HG02981 (cell line): ENCODE data around the gene GOLT1A.

ENCODE experiments used
- ATAC-seq: cut with Tn5 transposase; IDR thresholded peaks from one replicate; pipeline ENCODE4 v1.9.1; 2021; ENCODE audit warnings: mild to moderate bottlenecking, moderate library complexity; ENCODE audit not compliant: unreplicated experiment

The GOLT1A gene

DNA sequence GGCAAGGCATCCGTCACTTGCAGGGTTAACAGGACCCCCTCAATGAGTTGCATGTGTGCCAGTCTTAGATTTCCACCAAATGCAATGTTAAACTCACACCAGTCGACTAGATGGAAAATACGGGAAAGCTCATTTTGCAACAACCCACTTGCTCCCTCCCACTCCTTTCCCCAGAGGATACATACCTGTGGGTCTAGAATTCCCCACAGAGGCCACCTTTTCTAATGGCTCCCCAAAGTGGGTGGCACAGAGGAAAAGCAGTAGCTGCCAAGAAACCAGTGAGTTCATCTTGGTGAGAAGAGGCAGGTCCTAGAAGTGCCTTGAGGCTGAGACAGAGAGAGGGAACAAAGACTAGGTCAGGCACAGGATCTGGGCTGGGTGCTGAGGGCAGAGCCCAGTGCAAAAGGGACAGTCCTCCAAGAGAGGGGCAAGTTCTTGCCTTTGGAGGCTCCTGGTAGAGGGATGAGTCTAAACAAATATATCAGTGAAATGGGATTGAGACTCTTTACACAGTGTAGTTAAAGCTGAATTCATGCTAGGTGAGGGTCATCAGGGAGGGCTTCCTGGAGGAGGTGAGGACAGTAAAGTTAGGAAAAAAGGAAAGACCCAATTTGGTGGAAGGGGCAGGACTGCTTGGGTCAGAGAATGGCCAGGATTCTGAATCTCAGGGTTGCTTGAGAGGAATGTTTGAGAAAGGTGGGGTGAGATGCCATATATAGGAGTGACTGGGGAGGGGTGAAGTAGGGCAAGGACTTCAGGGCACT is 21.0 kb downstream of the GOLT1A start:
- no peak for ATAC-seq

DNA sequence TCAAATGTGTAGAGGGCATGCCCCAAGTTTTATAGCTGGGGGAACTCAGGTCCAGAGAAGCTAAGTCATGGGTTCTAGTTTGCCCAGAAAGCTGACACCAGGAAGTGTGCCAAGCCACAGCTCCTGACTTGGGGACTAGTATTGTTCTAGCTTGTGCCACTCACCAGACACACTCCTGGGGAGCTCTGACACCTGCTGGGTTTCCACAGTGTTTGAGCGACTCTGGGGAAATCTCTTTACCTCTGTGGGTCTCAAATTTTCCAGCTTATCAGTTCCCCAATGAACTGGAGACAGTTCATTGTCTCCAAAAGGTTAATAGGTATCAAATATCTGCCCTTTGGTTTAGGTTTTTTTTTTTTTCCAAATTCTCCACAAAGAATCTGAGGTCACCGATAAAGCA is 21.7 kb downstream of the GOLT1A start:
- ATAC-seq: no peak

DNA sequence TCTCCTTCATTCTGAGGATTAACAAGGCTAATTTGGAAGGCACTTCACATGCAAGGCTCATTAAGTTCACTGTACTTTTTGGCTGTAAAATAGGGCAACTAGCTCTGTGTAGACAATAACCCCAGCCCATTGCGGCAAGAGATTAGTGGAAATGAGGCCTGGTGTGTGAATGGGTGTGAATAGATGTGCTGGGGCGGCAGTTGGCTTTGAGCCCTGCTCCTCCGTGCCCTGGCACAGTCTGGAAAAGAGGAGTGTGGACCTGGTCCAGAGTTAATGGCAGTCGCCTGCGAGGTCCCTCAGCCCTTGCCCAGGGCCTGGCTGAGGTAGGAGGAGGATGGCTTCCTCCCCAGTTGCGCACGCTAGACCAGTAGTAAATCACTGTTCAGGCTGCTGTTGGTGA is 22.3 kb downstream of the GOLT1A start:
- ATAC-seq: no peak

DNA sequence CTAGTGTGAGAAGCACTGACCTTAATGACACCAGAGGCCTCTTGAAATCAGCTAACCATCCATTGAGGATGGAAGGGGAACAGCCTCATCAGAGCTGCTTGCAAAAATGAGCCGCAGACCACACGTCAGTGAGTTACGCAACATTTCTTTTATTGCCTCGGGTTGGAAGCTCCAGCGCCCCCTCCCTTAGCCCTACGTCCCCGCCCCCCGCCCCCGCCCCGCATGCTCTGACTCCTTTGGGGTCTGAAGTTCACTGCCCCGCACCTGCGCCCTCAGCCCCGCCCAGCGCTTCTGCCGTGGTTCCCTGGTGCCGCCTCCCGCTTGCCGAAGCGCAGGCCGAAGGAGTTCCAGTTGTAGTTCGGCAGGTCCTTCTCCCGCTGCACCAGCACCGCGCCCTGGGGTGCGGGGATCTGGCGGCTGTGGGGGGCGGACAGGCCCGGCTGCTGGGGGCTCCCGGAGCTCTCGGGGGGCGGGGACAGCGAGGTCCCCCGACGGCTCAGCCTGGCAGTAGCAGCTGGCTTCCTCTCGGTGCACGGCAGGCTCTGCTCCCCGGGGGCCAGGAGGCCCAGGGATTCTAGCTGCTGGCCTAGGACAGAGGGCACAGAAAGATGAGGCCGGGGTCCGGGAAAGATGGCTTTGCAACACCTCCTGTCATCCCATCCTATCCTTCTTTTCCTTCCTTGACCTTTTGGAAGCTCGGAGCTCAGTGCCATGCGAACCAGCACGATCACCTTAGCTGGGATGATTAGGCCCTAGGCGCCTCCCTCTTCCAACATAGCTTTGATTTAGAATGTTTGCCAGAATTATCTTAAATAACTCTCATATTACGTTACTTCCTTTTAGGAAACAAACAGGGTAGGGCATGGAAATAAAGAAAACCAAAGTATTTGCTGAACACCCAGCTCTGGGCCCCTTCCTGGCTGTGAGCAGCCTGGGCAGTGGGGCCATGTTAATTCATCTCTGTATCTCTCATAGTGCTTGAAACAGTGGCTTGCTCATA is 23.3 kb downstream of the GOLT1A start:
- ATAC-seq: no peak

DNA sequence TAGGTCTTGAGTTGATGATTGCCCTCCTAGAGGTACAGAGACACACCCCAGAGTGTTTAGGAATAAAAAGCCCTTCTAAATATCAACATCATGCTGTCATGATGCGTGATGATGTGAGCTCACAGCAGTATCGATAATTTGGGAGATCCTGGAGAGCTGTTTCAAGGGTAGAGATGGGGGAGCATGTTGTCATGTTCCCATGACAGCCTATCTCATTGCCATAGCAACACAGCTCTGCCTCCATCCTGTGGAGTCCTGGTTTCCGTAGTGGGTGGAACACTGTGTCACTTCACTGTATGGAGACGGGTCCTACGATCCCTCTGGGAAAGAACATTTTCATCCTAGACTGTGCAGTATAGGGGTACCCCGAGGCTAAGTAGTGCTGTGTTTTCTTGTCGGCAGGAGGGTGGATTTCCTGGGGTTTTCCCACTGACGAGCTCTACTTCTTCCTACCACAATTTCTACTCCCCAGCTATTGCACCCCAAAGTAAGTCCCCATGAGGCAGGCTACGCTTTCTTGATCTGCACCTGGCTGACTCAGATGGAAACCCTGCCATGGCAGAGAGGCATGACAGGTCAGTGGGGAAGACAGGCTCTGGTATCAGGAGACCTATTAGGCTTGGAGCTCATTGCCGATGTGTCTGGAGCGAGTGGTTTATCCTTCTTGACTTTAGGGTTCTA is 24.7 kb downstream of the GOLT1A start:
- no peak for ATAC-seq

DNA sequence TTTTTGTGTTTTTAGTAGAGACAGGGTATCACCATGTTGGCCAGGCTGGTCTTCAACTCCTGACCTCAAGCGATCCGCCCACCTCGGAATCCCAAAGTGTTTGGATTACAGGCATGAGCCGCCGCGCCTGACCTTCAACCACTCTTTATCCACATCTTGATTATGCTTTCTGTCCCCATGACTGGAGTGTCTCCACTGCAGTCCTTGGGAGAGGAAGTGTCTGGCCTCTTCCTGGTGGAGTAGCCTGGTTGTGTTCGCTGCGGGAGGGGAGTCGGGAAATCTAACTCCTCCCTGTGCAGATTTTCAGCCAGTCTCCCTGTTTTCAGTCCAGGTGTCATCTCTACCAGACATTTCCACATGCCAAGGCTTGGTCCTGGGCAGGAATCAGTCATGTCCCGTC is 27.2 kb downstream of the GOLT1A start:
- ATAC-seq: no peak

DNA sequence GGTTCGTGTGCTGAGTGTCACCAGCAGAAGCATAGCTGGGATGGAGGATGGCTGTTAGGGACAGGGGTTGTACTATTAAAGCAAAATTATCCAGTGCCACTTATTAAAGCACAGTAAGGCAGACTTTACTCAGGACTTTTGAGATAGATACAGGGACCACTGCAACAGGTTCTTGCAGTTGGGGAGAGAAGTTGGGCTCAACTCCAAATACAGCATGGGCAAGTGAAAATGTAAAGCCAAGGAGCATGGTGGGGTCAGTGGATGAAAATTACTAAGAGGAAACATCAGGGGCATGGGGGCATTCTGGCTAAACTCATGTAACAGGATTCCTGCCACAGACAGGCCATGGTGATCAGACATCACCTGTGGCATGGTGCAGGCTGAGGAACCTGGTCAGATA is 32.7 kb downstream of the GOLT1A start:
- no peak for ATAC-seq

DNA sequence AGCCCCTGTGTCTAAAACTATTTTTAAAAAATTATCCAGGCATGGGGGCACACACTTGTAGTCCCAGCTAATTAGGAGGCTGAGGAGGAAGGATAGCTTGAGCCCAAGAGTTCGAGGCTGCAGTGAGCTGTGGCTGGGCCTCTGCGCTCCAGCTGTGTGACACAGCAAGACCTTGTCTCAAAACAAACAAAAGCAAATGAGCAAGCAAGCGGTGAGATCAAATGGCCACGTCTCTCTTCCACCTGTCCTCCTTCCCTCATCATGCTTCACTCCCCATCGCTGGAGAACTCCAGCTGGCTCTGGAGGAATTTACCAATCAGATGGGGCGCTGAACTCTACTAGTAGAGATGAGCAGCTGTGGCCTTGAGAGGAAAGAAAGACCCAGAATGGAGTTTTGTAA is 33.7 kb downstream of the GOLT1A start:
- ATAC-seq: no peak

DNA sequence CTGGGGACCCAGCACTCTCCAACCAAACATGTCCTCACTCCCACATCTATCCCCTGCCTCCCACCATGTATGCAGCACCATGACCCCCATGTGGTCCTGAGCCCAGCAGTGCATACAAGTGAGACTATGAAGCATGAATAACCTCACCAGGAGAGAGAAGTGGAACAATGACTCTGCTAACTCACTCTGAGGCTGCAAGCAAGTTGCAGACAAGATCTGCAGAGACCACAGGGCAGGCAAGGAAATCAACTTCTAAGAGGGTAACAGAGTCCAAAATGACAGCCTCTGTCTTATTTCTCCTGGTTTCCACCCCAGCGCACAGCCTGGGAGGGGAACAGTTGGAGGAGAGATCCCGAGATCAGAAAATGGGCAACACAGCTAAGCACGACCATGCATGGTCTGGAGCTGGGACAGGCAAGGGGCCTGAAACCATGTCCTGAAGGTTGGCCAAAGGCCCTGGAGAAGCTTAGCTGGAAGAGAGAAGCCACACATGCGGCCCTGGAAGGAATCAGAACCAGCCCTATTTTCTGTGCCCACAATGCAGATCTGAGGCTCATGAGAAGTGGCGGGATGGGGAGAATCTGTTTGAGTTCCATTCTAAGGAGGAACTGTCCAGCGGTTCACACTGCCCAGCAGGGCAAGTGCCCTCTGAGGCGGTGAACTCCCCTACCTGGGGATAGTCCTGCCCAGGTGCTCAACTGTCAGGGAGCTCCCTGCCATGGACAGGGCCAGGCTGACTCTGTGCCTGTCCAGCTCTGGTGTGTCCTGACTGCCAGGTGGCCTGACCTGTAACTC is 35.1 kb downstream of the GOLT1A start:
- no peak for ATAC-seq

DNA sequence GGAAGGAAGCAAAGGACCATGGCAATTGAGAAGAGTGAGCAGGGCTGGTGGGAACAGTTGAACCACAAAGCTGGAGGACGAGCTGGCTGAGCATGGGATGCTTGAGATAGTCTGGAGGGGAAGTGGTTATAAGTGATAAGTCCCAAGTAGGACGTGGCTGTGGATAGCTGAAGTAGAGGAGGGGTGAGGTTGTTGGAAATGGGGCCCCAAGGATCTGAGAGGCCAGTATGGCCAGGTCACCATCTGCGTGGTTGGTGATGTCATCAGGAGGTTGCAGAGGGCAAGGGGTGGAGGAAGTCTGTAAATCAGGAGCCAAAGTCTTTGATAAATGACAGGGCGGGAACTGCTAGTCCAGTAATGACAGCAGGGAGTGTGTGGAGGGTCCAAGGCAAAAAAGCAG is 36.7 kb downstream of the GOLT1A start:
- ATAC-seq: no peak

DNA sequence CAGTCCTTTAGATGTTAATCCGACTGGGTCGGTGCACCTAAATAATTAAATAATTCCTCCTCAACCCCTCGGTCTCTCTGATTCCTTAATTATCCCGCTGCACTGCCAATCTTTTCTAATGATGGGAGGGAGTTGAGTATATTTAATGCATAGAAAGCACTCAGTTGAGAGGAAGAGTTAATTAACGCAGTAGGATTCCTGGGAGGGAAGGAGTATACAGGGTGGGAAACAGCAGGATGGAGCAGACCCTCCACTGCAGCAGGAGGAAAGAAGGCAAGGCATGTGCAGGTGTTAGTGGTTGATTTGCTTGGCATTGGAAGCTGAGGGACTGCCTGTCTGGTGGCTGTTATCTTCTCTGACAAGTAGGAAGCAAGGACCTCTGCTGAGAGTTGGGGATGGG is 37.7 kb downstream of the GOLT1A start:
- no peak for ATAC-seq

DNA sequence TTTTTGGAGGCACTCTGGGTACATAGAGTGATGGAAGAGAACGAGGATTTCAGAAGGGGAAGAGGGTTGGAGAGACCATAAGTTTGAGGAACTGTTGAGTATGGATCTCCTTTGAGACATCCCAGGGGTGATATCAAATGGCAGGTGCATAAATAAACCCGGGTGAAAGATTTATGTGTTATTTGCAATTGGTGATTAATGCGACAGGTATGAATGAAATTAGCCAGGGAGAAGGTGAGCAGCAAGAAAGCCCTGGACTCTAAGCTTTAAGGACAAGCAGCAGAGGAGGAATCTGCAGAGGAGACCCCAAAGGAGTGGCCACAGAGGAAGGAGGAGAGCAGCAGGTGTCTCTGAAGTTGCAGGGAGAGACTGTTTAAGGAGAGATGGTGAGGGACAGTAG is 38.8 kb downstream of the GOLT1A start:
- ATAC-seq: no peak

DNA sequence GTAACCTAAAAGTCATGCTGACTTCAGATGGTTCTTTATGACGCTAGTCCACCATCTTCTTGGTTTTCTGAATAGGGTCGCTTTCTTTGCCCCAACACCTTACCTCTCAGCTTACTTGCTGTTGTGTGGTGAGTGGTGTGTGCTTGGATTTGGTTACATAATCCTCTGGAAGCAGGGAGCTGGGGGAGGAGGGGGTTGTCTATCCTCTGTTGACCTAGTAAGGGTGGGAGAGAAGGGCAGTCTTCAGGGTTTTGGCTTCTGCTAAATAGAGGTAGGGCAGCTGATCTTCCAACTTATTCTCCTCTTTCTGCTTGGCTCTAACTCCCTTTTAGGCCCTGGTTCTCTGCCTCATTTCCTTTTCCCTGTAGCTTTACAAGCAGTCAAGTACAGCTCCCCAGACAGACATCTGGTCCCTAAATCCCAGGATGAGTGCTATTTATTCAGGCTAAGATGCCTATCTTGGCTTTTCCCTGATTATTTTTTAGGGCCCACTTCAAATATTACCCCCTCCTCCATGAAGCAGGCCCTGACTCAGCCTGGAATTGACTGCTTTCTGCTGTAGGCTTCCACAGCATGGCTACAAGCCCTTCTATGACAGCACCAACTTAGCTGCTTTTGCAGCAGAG is 41.3 kb downstream of the GOLT1A start:
- no peak for ATAC-seq

DNA sequence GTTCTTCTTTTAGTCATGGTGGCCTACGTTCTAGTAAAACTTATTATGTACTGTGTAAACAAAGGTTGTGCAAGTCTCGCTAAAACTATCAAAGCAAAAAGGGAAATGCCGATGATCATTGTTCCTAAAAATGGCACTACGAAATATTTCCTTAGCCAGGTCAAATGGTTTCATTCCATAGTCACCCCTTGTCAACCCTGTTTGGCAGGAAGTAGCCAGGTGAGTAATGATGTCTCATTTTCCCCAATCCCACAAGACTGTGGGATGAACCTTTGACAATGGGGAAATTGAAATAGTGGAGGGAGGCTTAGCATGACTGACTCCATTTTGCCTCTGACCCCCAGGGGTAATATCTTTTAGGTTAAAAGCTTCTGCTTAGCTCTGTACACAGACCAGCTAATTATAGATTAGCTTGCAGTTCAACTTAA is 42.0 kb downstream of the GOLT1A start:
- ATAC-seq: no peak

DNA sequence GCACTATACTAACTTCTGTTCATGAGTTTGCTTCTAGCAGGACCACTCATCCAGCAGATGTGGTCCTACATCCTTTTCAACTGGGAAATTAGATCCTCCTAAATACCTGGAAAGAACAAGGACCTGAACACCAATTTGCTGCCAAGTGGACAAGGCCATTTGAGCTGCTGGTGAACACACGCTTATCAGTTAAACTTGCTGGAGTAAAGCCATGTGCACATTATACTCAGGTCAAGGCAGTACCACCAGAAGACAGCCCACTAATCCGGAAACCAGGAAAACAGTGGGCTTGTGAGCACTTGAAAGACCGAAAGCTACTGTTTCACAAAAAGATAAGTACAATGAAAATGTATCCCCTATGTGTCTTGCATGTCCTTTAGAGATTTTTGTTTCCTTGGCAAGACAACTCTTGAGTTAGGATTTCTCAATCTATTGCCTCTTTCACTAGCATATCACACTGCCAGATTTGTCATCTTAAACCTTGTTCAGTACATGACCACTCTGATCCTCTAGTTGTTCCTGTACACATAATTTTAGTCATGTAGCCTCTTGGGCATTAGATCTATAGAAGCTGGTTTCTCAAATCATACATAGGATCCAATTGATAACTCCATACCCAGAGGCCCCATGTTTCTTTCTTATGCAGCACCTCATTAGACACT is 43.2 kb downstream of the GOLT1A start:
- ATAC-seq: no peak

DNA sequence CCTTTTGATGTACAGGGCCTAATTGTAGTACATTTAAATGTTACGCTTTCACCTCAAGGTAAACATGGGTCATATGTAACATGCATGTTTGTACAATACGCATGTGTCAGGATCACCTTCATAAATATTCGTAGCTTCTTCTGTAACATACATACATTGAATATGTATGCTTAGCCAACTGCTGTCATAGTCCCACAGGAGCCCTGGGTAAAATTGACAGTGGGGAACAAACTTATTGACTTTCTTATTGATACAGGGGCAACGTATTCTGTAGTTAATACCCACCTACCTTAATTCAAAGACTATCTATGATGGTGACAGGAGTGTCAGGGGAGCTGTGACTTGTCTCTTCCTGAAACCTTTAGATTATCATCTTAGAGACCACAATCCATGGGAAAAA is 43.9 kb downstream of the GOLT1A start:
- ATAC-seq: no peak

DNA sequence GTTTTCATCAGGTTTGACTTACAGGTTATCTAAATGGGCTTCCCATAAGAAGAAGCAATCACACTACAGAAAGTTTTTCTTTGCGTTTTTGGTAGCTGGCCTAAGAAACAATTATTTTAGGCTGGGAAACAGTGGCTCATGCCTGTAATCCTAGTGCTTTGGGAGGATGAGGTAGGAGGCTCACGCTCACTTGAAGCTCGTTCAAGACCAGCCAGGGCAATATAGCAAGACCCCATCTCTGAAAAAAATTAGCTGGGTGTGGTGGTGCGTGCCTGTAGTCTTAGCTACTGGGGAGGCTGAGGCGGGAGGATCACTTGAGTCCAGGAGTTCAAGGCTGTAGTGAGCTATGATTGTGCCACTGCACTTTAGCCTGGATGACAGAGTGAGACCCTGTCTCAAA is 46.1 kb downstream of the GOLT1A start:
- ATAC-seq: no peak

DNA sequence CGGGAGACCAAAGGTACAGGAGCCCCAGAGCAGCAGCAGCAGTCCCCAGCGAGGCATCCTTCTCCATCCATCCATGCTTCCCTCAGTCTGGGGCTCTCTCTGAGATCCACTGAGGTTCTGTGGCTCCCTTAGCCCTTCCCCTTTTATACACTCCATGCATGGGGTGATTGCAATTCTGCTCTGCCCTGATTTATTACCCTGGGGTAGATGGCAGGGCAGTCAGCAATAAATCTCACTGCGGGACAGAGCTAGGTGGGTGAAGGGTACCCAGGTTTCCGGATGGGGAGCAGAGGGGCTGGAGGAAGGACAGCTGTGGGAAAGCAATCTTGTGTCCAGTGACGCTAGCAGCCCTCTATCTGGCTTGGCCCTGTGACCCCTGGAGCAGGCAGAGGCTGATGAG is 47.6 kb downstream of the GOLT1A start, which contains the start of gene REN:
Gene REN (minus strand): TSS at position 119 of the 400 bp plus-strand sequence. CDS start 44 bp downstream, at position 75.
- ATAC-seq: no peak

DNA sequence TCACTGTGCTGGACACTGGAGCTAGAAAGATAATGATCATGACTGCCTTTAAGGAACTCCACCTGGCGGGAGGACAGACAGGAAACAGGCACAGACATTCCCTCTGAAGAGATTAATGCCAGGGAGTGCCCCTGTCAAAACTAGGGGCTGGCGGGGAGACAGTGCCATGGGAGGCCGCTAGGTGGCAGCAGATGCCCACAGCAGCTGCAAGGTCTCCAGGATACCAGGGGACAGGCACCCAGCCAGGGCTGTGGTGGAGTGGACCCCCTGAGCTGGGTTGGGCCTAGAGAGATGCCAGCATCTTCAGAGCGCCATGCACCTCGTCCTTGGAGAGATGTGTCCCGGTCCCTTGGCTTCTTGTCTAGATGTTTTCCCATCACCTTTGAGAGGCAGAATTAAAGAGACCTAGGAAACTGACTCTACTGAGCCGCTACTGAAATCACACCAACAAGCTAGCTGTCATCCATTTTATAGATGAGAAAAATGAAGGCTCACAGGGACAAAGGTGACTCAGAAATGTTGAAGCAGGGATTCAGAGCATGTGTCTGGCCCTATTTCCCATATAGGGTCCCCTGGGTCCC is 51.2 kb downstream of the GOLT1A start:
- peak; percentile 63 for ATAC-seq
